H4 (cell line): ENCODE measurements around the gene CENPQ. TPM values are rescaled to one million over a fixed set of nuclear protein-coding genes. Genes with fewer than 3 reads are reported as not detected.

Source experiments
- DNase-seq: peaks from one replicate; pipeline ENCODE4 v3.0.0-alpha.2; 2015; ENCODE audit warnings: low spot score
- total RNA-seq: library from RNA; depleted of rRNA; stranded (reverse); fragments of >200 nt; shearing (Covaris generic); gene quantifications from 2 replicates; pipeline ENCODE4 v1.2.3, GENCODE V29; 2014

The CENPQ gene
- total RNA-seq, 1 experiment from 2014 or later = 22.8 TPM

GRCh38 chr6:49504666-49505065 lies 41.5 kb downstream of the CENPQ start:
- no peak for DNase-seq

- no peak for DNase-seq
Measured at GRCh38 chr6:49506569-49507111, 43.5 kb downstream of the CENPQ start.

GRCh38 chr6:49509342-49509741 lies 46.2 kb downstream of the CENPQ start:
- no peak for DNase-seq

GRCh38 chr6:49513153-49513989 lies 50.2 kb downstream of the CENPQ start:
- DNase-seq = no peak

- no peak for DNase-seq
Measured at GRCh38 chr6:49514571-49515484, 51.7 kb downstream of the CENPQ start.

- no peak for DNase-seq
Measured at GRCh38 chr6:49515485-49516146, 52.4 kb downstream of the CENPQ start.

- no peak for DNase-seq
Measured at GRCh38 chr6:49516147-49516505, 53.0 kb downstream of the CENPQ start.

GRCh38 chr6:49517919-49518318 lies 54.7 kb downstream of the CENPQ start:
- DNase-seq = no peak

GRCh38 chr6:49519660-49520059 lies 56.5 kb downstream of the CENPQ start:
- DNase-seq = no peak

GRCh38 chr6:49522710-49523593 lies 59.8 kb downstream of the CENPQ start:
- no peak for DNase-seq

- DNase-seq = no peak
Measured at GRCh38 chr6:49523901-49524300, 60.7 kb downstream of the CENPQ start.

GRCh38 chr6:49524541-49524940 lies 61.4 kb downstream of the CENPQ start:
- DNase-seq = no peak

GRCh38 chr6:49526598-49526997 lies 63.4 kb downstream of the CENPQ start:
- no peak for DNase-seq

- DNase-seq = no peak
Measured at GRCh38 chr6:49527320-49527719, 64.2 kb downstream of the CENPQ start.

- DNase-seq = no peak
Measured at GRCh38 chr6:49528571-49528970, 65.4 kb downstream of the CENPQ start.

GRCh38 chr6:49530141-49530776 lies 67.1 kb downstream of the CENPQ start:
- DNase-seq = no peak

- peak; percentile 87 for DNase-seq
Measured at GRCh38 chr6:49531774-49532569, 68.8 kb downstream of the CENPQ start.

- DNase-seq = no peak
Measured at GRCh38 chr6:49535795-49536194, 72.6 kb downstream of the CENPQ start.

GRCh38 chr6:49539102-49539501 lies 75.9 kb downstream of the CENPQ start:
- no peak for DNase-seq

GRCh38 chr6:49540614-49541013 lies 77.4 kb downstream of the CENPQ start:
- peak; percentile 24 for DNase-seq
